Middle frontal gyrus (tissue), 1 donor: ENCODE measurements around the gene ACTN4.
"Not testable (repeated sequence)": the region's sequence is repeated elsewhere in the genome, so short reads cannot be mapped to it uniquely, and the experiment has no call there.

Experiments
- DNase-seq: peaks from one replicate; pipeline ENCODE4 v3.0.0-alpha.2; 2015; ENCODE audit warnings: low spot score; ENCODE audit errors: extremely low spot score

The ACTN4 gene

DNA sequence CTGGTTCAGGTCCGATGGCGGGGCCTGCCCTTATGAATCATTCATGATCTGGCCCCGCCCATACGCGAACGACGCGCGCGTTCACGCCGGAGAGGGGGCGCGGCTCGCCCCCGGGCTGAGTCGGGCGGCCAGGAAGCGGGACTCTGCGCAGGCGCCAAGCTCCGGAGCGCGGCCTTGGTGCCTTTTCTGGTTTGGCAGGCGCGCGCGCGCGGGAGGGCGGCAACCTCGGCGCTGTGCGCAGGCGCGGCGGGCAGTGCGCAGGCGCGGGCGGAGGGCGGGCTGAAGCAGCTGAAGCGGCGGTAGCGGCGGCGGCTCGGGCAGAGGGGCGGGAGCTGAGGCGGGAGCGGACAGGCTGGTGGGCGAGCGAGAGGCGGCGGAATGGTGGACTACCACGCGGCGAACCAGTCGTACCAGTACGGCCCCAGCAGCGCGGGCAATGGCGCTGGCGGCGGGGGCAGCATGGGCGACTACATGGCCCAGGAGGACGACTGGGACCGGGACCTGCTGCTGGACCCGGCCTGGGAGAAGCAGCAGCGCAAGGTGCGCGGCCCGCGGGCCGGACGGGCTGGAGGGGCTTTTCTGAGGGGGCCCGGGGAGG, at the start of gene ACTN4:
Gene ACTN4, plus strand, starts transcription at position 282 of the 598 bp plus-strand sequence. Its CDS starts 97 bp downstream, at position 379.
- peak; percentile 97 for DNase-seq

- DNase-seq = no peak
Observed at GRCh38 chr19:38599722-38600121, 47.7 kb upstream of the ACTN4 start.

- not testable (repeated sequence) for DNase-seq
Observed at GRCh38 chr19:38602856-38603255, 44.6 kb upstream of the ACTN4 start.

DNA sequence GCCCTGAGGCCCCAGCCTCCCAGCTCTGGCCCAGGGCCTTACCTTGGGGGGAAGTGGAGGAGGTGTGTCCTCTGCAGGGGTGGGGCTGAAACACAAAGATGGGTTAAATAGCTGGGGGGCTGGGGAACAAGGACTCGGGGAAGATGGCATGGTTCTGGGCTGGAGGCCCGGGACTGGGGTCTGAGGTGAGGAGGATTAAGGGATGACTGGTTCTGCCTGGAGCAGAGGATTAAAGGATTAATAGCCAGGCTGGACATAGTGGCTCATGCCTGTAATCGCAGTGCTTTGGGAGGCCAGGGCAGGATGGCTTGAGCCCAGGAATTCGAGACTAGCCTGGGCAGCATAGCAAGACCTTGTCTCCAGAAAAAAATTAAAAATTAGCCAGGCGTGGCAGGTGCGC, 41.3 kb upstream of the ACTN4 start:
- no peak for DNase-seq

GRCh38 chr19:38614289-38614688, 33.2 kb upstream of the ACTN4 start:
- no peak for DNase-seq

- no peak for DNase-seq
Observed at GRCh38 chr19:38615007-38615581, 32.4 kb upstream of the ACTN4 start.

DNA sequence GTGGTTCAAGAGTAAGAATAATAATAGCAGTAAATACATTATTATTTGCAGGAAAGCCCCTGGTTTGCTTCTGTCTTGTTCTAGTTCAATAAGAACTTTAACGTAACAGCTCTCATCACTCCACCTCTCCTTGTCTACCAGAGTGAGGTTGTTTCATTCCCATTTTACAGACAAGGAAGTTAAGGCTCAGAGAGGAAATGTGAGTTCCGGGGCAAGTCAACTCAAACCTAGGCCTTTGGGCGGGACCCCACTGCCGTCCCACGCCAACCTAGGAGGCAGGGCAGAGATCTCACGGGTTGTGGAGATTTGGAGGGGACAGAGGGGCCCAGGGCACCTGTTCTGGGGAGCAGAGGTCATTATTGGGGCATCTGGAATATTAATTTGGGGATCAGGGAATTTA, 31.2 kb upstream of the ACTN4 start:
- no peak for DNase-seq

- no peak for DNase-seq
Observed at GRCh38 chr19:38617283-38617763, 30.1 kb upstream of the ACTN4 start.

DNA sequence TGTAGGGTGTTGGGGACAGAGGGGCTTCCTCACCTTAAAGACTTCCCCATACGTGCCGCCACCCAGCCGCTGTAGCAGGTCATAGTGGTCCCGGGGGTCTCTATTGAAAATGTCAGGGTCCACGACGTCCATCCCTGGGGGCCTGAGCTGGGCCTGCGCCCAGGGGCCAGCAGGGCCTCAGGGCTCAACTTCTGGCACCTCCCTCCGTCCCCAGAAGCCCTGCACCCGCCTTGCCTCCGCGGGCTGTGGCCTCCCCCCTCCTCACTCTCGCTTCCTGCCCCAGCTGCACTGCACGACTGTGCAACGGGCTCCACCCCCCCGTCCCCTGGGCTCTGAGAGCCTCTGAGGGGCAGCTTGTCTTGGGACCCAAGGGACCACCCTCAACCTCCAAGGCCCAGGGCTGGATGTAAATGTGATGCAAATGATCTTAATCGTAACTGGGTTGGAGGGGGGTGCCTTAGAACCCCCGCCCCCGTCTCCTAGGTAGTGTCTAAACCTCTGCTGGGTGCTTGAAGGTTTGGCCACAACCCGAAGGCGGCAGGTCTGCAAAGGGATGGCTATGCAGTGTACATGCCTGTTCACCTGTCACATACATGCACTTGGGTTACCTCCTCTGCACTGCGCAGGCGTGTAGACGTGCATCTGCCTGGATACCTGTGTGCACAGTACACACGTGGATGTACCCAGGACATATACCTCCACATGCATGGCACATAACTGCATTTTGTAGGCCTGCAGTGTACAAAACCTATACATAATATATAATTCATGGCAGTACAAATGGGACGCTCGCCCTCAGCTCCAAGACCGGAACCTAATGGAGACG, 29.5 kb upstream of the ACTN4 start, which contains the start of gene MAP4K1:
Gene MAP4K1, minus strand, starts transcription at position 190 of the 826 bp plus-strand sequence. Its CDS starts 58 bp downstream, at position 132.
- peak; percentile 6 for DNase-seq

GRCh38 chr19:38618590-38619360, 28.7 kb upstream of the ACTN4 start, which contains the start of gene EIF3K:
TSS of gene EIF3K (plus strand) at chr19:38619188. CDS start at chr19:38619269, 81 bp downstream.
- peak; percentile 99 for DNase-seq

DNA sequence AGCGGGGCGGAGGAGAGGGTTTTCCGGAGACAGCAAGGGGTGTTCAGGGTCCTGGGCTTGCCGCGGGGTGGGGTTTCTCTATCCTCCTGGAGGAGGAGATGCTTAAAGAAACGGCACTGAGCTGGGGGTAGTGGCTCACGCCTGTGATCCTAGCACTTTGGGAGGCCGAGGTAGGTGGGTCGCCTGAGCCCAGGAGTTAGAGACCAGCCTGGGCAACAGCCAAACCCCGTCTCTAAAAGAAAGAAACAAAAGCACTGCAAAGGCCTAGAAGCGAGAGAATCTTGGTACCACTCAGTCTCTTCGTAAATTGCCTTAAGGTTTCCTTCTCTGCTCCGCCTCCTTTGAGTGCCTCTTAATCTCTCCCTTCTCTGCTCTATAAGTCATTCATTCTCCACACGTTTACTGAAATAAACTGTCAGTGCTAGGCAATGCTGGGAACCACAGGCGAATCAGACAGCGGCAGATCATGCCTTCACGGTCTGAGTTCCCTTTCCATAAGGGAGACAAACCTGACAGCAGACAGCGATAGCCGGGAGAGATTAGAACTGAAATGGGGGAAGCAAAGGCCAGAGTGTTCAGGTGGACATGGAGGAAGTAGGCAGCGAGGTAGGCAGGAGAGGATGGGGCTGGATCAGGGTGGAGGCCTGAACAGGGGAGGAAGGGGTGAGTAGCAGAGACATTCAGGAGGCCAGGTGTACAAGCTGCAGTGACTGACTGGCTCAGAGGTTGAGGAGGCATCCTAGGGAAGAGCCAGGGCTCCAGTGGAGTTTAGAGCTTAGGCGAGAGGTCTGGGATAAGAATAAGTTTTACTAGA, 27.9 kb upstream of the ACTN4 start:
- DNase-seq = no peak

- DNase-seq = no peak
Observed at GRCh38 chr19:38624822-38625221, 22.6 kb upstream of the ACTN4 start.

DNA sequence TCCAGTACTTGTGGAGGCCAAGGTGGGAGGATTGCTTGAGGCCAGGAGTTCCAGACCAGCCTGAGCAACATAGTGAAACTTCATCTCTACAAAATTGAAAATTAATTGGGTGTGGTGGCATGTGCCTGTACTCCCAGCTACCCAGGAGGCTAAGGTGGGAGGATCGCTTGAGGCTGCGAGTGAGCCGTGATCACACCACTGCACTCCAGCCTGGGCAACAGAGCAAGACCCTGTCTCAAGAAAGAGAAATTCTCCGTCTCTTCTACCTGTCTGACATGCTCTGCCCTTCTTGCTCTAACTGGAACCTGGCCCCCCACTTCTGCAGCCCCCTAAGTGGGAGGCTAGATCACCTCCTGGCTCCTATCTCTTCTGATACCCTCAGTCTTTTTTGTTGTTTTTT, 21.0 kb upstream of the ACTN4 start:
- no peak for DNase-seq

GRCh38 chr19:38629568-38629967, 17.9 kb upstream of the ACTN4 start:
- DNase-seq = no peak

DNA sequence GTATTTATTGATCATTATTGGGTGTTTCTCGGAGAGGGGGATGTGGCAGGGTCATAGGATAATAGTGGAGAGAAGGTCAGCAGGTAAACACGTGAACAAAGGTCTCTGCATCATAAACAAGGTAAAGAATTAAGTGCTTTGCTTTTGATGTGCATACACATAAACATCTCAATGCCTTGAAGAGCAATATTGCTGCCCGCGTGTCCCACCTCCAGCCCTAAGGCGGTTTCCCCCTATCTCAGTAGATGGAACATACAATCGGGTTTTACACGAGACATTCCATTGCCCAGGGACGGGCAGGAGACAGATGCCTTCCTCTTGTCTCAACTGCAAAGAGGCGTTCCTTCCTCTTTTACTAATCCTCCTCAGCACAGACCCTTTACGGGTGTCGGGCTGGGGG, 16.1 kb upstream of the ACTN4 start:
- not testable (repeated sequence) for DNase-seq

DNA sequence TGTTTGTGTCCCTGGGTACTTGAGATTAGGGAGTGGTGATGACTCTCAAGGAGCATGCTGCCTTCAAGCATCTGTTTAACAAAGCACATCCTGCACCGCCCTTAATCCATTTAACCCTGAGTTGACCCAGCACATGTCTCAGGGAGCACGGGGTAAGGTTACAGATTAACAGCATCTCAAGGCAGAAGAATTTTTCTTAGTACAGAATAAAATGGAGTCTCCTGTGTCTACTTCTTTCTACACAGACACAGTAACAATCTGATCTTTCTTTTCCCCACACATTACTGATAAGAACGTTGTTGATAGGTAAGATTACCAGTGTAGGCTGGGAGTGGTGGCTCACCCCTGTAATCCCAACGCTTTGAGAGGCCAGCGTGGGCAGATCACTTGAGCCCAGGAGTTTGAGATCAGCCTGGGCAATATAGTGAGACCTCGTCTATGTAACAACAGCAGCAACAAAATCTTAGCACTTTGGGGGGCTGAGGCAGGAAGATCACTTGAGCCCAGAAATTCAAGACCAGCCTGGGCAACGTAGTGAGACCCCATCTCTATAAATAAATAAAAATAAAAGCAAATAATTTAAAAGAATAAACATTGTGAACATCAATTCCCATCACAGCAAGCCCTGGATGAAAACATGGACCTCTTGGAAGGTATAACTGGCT, 15.5 kb upstream of the ACTN4 start:
- not testable (repeated sequence) for DNase-seq

GRCh38 chr19:38632476-38633213, 14.8 kb upstream of the ACTN4 start:
- DNase-seq = no peak

DNA sequence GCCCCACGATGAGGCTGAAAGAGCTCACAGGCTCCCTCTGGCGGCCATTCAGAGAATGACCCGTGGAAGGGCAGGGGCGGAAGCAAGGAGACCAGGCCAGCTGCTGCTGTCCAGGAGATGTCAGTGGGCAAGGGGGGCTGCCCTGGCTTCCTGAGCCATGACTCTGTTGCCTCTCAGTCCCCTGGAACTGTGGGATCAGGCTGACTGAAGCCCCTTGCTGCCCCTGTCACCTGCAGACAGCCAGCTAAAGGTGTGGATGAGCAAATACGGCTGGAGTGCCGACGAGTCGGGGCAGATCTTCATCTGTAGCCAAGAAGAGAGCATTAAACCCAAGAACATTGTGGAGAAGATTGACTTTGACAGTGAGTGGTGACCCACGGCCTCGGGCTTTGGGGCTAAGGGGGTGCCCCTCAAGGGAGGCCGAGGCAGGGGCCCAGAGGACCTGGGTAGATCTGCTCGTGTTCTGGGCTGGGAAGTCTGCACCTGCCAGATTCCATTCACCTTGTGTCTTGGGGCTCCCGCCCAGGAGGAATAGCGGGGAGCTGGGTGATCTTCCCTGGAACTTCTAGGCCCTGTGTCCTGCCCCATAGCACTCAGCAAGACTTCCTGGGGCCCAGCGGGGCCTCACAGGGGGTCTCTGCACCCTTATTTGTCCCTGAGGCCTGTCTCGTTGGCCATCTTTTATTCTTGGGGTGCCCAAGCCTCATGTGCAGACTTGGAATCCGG, 12.5 kb upstream of the ACTN4 start:
- DNase-seq = peak; percentile 49
